HG03045 (cell line): ENCODE data around the gene ARHGAP18.
"Not testable (repeated sequence)": the region's sequence is repeated elsewhere in the genome, so short reads cannot be mapped to it uniquely, and the experiment has no call there.

Source experiments
- ATAC-seq: cut with Tn5 transposase; IDR thresholded peaks from one replicate; pipeline ENCODE4 v1.9.1; 2021; ENCODE audit warnings: mild to moderate bottlenecking, moderate library complexity; ENCODE audit not compliant: unreplicated experiment

The ARHGAP18 gene

DNA sequence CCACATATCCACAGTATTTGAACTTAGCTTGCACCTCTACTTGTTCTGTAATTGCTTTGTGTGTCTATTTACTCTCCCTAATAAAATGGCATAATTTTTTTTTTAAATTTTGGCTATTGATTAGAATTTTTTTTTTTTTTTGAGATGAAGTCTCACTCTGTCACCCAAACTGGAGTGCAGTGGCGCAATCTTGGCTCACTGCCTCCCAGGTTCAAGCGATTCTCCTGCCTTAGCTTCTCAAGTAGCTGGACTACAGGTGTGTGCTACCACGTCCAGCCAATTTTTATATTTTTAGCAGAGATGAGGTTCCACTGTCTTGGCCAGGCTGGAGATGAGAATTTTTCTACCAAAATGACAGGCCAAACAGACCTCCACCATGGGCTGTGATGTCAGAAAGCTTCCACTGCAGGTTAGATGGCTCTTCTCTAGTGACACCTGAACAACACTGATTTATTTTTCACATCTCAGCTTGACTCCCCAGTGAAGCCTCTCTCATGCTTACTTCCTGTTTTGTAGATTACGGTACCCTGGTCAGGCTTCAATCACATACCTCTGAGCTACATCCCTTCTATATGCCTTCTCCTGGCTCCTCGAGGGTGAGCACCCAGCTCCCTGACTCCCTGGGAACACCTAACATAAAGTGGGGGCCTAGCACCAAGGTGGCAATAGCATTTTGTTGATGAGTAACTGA, 112.8 kb downstream of the ARHGAP18 start:
- ATAC-seq, result no peak

GRCh38 chr6:129596522-129596921, 113.5 kb downstream of the ARHGAP18 start:
- ATAC-seq, result no peak

GRCh38 chr6:129593233-129593564, 116.8 kb downstream of the ARHGAP18 start:
- no peak for ATAC-seq

DNA sequence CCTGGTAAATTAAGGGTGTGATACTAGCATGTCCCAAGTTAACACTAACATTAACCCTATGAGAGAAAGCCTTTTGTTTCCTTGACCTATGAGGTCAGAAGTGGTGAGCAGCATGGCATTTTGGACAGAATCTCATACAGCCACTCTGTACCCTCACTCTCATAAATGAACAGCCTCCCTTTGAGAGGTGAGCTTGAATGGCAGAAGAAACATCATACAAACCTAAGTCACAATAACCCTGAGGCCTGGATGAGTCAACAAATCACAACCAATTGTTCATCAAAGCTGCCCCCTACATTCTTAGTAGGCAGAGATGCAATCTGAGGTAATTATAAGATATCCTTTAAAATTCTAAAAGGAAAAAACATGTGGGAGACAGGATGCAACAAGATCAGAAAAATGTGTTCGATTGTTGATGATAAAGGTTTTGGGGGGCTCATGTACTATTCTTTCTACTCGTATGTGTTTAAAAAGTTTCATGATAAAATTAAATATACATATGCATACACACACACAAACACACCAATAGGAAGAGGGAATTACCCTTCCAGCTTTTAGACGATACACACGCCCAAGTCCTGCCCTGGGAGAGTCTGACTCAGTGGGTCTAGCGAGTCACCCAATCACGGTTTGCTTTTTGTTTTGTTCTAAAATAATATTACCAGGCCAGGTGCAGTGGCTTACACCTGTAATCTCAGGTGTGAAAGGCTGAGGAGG, 117.3 kb downstream of the ARHGAP18 start:
- no peak for ATAC-seq

DNA sequence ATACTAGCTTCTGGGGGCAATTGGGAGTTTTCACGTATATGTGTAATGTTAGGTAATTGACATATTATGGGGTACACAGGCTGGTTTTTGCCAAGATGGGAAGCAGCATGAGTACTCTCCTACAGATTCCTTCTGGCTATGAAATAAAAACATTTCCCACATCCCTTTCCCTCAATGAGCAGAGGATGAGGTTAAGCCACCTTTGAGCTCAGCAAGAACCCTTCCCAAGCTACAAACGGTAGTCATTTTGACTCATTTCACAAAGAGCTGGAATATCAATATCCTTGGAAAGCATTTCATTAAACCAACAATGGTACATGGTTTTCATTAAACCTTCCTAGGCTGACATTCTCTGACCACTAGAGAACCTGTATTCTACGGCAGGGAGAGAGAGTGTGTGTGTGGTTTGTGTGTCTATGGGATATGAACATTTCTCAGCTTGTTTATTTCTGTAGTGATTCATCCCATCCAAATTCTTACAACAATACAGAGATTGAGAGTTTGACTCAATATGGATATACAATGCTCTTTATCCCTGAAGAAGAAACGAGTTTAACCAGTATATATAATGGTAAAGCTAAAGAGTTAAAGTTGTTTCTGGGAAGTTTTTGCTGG, 119.5 kb downstream of the ARHGAP18 start:
- ATAC-seq, result no peak

DNA sequence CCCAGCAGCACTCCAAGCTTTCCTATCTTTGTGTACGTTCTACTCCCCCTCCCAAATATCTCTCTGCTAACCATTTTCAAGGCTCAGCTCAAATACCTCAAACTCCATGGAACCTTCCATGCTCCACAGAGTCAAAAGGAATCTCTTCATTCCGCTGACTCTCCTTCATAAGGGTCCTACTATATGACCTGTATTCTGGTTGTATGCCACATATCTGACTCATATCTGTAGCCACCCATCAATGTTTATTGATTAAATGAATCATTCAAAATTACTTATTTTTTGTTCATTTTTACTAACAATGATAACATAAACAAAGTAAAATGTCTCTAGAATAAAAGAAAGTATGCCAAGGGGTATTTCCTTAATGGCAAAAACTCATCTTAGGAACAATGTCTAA, 123.2 kb downstream of the ARHGAP18 start:
- ATAC-seq, result no peak

DNA sequence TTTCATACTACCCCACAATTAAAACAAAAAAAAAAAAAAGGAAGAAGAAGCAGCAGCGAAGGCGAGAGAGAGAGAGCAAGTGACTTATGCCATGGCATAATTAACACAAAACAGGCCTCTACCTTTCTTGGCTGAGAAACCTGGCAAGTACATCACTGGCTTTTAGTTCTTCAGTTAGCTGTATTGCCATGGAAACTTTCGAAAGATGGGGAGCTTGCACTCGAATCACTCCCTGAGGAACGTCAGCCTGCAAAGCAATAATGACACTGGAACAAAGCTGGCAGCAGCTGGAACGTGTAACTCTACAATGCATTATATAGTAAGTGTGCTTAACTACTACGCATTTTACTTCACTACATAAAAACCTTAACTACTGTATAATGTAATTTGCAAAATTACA, 126.1 kb downstream of the ARHGAP18 start:
- ATAC-seq, result no peak

GRCh38 chr6:129578315-129578714, 131.7 kb downstream of the ARHGAP18 start:
- no peak for ATAC-seq

DNA sequence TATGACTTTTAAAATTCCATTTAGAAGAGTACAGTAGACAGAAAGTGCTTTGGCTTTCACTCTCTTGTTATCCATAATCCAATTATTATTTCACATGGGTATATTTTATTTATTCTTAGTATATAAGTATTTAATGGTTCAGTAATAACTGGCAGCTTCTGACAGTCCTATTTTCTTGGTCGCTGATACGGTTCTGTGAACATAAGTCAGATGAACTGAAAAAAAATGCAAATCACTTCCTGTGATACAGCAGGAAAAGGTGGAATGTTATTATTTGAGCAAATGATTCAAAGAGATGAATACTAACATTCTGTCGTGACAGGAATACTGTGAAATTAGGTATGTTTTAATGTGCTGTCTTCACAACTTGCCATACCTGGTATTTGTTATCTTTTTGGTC, 132.3 kb downstream of the ARHGAP18 start:
- ATAC-seq, result no peak

GRCh38 chr6:129576456-129576855, 133.5 kb downstream of the ARHGAP18 start:
- no peak for ATAC-seq

DNA sequence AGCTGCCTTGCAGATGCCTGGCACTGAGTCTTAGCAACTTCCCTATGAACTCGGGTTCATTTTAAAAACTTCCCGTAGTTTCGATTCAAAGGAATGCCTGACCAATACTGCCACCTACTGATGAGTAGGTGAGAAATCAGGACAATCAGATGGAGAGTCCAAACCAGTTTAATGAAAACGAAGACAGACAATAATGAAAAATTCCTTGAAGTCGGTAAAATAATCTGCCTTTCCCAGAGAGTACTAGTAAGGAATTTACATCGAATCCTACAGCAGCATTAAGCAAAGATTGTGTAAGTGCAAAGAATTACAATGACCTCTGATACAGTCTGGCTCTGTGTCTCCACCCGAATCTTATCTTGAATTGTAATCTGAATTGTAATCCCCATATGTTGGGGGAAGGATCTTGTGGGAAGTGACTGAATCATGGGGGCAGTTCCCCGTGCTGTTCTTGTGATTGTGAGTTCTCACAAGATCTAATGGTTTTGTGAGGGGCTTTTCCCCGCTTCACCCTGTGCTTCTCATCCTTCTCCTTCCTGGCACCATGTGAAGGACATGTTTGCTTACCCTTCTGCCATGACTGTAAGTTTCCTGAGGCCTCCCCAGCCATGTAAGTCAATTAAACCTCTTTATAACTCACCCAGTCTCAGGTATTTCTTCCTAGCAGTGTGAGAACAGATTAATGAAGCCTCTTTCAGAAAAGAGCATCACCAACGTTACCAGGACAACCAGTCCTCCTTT, 134.4 kb downstream of the ARHGAP18 start:
- no peak for ATAC-seq

- not testable (repeated sequence) for ATAC-seq
These were observed 135.4 kb downstream of the ARHGAP18 start for GRCh38 chr6:129574605-129575004.

DNA sequence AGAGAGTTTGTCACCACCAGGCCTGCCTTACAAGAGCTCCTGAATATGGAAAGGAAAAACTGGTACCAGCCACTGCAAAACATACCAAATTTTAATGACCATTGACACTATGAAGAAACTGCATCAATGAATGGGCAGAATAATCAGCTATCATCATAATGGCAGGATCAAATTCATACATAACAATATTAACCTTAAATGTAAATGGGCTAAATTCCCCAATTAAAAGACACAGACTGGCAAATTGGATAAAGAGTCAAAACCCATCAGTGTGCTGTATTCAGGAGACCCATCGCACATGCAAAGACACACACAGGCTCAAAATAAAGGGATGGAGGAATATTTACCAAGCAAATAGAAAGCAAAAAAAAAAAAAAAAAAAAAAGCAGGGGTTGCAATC, 139.0 kb downstream of the ARHGAP18 start:
- not testable (repeated sequence) for ATAC-seq

GRCh38 chr6:129568015-129568414, 142.0 kb downstream of the ARHGAP18 start:
- ATAC-seq, result no peak

DNA sequence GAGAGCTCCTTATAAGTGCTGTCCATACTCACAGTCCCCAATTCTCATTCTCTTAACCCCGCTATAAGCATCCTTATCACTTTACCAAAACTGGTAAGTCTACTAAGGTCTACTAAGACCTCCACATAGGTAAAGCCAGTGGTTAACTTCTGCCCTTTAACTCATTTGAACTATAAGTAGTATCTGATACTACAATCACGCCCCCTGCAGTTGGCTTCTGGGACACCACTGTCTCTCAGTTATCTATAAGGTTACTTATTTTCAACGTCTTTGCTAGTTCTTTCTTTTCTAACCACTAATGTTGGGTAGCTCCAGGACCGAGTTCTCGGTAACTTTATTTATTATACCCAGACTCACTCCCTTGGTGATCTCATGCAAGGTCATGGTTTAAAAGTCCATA, 142.6 kb downstream of the ARHGAP18 start:
- ATAC-seq, result no peak

GRCh38 chr6:129565811-129566210, 144.2 kb downstream of the ARHGAP18 start:
- no peak for ATAC-seq

- ATAC-seq, result no peak
These were observed 144.6 kb downstream of the ARHGAP18 start for GRCh38 chr6:129565366-129565765.

DNA sequence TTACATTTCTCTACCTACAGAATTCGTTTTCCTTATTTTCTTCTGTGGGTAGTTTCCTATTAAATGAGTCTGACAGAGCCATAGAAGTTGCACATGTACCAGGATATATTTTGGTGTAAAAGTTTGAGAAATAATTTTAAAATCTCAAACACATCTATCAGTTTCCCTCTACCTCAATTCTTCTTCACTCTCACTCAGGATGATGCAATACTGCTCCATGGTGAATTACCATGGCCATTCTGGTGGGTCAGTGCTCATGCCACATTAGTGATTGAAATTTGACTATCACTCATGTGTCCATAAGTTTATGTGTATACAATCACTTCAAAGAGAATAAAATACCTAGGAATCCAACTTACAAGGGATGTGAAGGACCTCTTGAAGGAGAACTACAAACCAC, 151.7 kb downstream of the ARHGAP18 start:
- ATAC-seq, result no peak

DNA sequence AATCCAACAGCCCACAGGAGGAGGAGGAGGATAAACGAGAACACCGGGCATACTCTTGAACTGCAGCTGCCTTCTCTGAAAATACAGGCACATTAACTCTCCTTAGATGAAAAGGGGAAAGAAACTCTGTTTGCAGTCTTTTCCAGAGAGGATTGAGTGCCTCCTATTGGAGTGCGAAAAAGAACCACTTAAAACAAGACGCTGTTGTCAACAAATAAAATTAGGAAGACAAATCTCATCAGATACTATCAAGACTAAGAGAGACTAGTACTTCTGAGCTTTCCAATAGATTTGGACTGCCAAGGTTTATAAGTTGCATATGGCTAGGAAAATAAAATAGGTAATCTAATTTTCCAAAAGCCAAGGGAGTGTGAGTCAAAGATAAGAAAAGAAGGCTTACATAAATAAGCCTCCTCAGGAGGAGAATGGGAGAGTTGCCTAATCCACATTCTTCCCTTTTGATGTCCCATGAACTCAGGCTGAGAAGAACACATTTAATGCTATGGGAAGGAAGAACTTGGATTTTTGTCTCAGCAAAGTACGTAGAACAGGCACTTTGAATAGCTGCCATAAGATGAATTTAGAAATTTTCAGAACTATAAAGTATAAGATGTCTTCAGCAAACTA, 154.7 kb downstream of the ARHGAP18 start:
- no peak for ATAC-seq

GRCh38 chr6:129552413-129552812, 157.6 kb downstream of the ARHGAP18 start:
- ATAC-seq, result no peak

DNA sequence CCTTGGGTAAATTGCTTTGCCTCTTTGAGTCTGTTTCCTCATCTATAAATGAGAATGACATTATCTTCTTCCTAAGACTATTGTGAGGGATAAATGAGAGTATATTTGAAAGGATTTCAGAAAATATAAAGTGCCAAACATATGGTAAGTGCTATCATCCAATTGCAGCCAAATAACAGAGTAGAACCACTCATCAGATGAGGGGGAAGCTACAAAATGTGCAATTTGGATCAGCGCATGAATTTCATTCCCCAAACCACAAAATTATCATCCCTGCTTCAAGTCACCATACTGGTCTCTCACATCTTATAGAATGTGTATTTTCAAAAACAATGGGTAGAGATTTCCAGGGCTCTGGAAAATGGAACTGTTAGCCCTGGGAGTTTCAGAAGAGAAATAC, 158.5 kb downstream of the ARHGAP18 start:
- no peak for ATAC-seq
